Measurements from ENCODE around the gene SMARCD3.

DNA sequence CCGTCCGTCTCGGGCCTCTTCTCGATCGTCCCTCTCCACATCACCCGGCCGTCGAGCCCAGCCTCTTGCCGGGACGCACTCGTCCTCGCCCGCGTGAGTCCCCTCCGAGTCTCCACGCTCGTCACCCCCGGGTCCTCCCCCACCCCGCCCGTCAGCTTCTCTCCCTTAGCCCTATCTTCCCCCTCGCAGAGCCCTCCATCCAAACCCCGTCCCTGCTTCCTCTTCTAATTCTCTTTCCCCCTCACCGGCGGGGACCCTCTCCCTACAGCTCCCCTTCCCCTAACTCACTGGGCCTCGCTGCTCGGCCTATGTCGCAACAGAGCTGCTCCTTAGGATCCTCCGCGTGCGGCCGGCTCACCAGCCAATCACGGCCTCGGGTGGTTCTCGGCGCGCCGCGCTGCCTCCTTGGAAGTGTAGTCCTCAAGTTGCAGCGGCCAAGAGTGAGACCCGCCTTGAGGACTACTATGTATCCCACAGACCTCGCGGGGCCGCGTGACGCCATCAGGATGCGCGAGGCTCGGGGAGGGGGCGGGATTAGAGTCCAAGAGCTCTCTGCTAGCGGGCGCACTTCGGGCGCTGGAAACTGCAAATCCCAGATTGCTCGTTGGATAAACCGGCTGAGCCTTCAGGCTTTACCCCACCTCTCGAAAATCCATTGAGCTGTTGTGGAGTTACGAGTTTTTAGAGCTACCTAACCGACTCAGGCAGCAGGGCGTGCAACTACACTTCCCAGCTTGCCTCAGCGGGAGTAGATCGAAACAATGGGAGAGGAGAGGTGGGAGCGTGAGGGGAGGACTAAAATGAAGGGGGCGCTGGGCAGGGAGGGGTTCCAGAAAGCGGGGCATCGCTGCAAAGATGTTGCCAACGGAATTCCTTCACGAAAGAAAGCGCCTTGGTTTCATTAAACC, 21.4 kb downstream of the SMARCD3 start, which contains the start of gene ABCF2:
- TF ChIP-seq, protein P1, sequence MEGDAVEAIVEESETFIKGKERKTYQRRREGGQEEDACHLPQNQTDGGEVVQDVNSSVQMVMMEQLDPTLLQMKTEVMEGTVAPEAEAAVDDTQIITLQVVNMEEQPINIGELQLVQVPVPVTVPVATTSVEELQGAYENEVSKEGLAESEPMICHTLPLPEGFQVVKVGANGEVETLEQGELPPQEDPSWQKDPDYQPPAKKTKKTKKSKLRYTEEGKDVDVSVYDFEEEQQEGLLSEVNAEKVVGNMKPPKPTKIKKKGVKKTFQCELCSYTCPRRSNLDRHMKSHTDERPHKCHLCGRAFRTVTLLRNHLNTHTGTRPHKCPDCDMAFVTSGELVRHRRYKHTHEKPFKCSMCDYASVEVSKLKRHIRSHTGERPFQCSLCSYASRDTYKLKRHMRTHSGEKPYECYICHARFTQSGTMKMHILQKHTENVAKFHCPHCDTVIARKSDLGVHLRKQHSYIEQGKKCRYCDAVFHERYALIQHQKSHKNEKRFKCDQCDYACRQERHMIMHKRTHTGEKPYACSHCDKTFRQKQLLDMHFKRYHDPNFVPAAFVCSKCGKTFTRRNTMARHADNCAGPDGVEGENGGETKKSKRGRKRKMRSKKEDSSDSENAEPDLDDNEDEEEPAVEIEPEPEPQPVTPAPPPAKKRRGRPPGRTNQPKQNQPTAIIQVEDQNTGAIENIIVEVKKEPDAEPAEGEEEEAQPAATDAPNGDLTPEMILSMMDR (IDR thresholded peaks at IDR 0.05) = peak in 1 of 3 experiments; percentile 18
- no peak for TF ChIP-seq EP300 (IDR thresholded peaks at IDR 0.05)

All from esophagus muscularis mucosa (tissue), 3 donors.